ENCODE data around the gene TIMM44. TPM values are rescaled to one million over a fixed set of nuclear protein-coding genes. Genes with fewer than 3 reads are reported as not detected.

The TIMM44 gene
- total and polyA plus RNA-seq, 3 donors from 2014 or later: 33.8 to 71.2 (median 68.0) TPM

GRCh38 chr19:7933411-7933810 lies 10.1 kb downstream of the TIMM44 start:
- H3K27ac ChIP-seq: no peak overlapping the region
- DNase-seq: no peak
- H3K9me3 ChIP-seq: no peaks in the 10 kb centered on the region
- no peaks in the 10 kb centered on the region for H3K36me3 ChIP-seq (ENCODE audit: low read depth, missing control alignments)
- H3K4me3 ChIP-seq: no peak overlapping the region
- no peaks in the 10 kb centered on the region for H3K27me3 ChIP-seq
- peaks cover 11% of the 10 kb centered on the region for H3K4me1 ChIP-seq
- TF ChIP-seq, protein P1, sequence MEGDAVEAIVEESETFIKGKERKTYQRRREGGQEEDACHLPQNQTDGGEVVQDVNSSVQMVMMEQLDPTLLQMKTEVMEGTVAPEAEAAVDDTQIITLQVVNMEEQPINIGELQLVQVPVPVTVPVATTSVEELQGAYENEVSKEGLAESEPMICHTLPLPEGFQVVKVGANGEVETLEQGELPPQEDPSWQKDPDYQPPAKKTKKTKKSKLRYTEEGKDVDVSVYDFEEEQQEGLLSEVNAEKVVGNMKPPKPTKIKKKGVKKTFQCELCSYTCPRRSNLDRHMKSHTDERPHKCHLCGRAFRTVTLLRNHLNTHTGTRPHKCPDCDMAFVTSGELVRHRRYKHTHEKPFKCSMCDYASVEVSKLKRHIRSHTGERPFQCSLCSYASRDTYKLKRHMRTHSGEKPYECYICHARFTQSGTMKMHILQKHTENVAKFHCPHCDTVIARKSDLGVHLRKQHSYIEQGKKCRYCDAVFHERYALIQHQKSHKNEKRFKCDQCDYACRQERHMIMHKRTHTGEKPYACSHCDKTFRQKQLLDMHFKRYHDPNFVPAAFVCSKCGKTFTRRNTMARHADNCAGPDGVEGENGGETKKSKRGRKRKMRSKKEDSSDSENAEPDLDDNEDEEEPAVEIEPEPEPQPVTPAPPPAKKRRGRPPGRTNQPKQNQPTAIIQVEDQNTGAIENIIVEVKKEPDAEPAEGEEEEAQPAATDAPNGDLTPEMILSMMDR (IDR thresholded peaks at IDR 0.05): peak in 1 of 3 experiments; percentile 23
- TF ChIP-seq POLR2A (IDR thresholded peaks at IDR 0.05): no peak
- WGBS, 2 donors: 80 to 88% methylated on average over 14 of the region's 14 CpGs
- intact Hi-C loops (cut with DNase I; ENCODE audit: low total_unique reads): no loop called here

GRCh38 chr19:7932930-7933300 lies 10.6 kb downstream of the TIMM44 start:
- Histone ChIP-seq H3K27ac (no peak overlapping the region), H3K4me3 (no peak overlapping the region), H3K36me3 (ENCODE audit: low read depth, missing control alignments) (no peaks in the 10 kb centered on the region), H3K4me1 (peaks cover 16% of the 10 kb centered on the region), H3K27me3 (no peaks in the 10 kb centered on the region), H3K9me3 (no peaks in the 10 kb centered on the region)
- intact Hi-C loops (cut with DNase I; ENCODE audit: low total_unique reads): no loop called here
- no peak for TF ChIP-seq POLR2A (IDR thresholded peaks at IDR 0.05)
- TF ChIP-seq, protein P1 (IDR thresholded peaks at IDR 0.05): no peak
- no peak for DNase-seq
- WGBS, 2 donors: 91 to 100% methylated on average over 4 to 10 of the region's 10 CpGs

DNA sequence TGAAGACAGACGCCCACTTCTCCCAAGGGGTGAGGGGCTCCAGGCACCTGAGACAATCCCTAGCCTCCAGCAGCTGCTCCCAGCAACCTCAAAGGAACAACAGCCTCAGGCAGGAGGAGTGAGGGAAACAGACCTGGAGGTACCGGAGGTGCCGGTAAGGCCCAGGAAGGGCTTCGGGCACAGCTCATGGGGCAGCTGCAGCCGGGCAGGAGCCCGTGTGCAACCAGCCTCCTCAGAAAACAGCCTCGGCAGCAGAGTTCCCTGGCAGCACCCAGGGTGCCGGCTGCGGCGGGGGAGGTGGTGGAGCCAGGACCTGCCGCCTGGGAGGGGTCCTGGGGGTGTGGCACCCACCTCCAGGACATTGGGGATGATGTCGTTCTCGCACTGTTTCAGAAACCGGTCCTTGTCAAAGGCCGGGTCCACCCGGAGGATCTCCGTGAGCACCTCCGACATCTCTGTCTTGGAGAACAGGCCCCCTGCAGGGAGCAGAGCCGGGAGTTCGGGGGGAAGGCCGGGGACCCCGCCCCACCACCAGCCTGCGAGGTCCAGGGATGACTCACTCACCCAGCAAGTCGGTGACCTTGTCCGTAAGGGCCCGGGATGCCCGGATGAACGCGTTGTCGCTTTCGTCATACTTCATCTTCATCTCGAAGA lies 11.1 kb downstream of the TIMM44 start:
- Histone ChIP-seq H3K36me3 (ENCODE audit: low read depth, missing control alignments) (no peaks in the 10 kb centered on the region), H3K4me1 (peaks cover 21% of the 10 kb centered on the region)

DNA sequence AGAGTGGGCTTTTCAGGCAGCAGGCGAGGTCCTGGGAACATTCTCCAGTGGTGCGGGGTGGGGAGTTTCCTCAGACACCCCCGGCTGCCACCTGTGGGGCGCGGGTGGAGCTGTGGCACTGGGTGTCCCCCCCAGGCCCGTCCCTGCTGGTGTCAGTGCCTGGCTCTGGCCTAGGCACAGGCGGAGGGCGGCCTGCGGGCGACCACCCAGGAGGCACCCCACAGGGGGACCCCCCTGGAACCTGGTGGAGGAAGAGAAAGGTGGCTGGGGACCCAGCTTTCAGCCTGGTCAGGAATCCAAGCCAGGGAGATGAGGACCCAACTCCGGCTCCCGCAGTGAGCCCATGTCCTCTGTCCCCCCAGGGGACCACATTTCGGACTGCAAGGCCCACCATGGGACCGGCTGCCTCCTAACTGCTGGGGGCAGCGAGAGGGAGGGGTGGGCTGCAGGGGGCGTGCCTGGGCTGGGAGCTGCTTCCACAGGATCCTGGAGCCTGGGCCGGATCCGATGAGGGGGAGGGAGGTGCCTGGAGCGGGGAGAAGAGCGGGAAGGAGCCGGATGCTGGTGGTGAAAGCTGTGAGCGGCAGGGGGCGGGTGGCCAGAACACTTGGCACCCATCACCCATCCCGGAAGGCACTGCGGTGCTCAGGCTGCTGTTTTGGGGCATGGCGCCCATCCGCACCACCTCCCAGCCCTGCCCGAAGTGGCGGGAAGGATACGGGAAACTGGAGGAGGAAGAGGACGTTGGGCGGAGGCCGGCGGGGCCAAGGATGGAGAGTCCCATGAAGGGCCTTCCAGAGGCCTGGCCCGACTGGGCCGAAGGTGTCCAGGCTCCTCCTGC lies 12.0 kb downstream of the TIMM44 start:
- TF ChIP-seq POLR2A (IDR thresholded peaks at IDR 0.05): no peak
- TF ChIP-seq, protein P1 (IDR thresholded peaks at IDR 0.05): no peak
- Histone ChIP-seq H3K27ac (no peak overlapping the region), H3K9me3 (no peaks in the 10 kb centered on the region), H3K4me3 (no peak overlapping the region), H3K4me1 (peaks cover 30% of the 10 kb centered on the region), H3K27me3 (no peaks in the 10 kb centered on the region), H3K36me3 (ENCODE audit: low read depth, missing control alignments) (no peaks in the 10 kb centered on the region)
- intact Hi-C loops (cut with DNase I; ENCODE audit: low total_unique reads): no loop called here
- 90 to 93% methylated on average over 28 to 36 of the region's 36 CpGs for WGBS, 2 donors
- DNase-seq: no peak

More for the DNA sequence above, 11.1 kb downstream of the TIMM44 start:
- DNase-seq: no peak
- H3K27me3 ChIP-seq: no peaks in the 10 kb centered on the region
- 89 to 93% methylated on average over 14 to 32 of the region's 32 CpGs for WGBS, 2 donors
- intact Hi-C loops (cut with DNase I; ENCODE audit: low total_unique reads): no loop called here
- no peaks in the 10 kb centered on the region for H3K9me3 ChIP-seq
- H3K27ac ChIP-seq: no peak overlapping the region
- TF ChIP-seq, protein P1 (IDR thresholded peaks at IDR 0.05): no peak
- no peak for TF ChIP-seq POLR2A (IDR thresholded peaks at IDR 0.05)
- no peak overlapping the region for H3K4me3 ChIP-seq

Data from testis (tissue), 3 donors.